ENCODE data around the gene HDAC1.

DNA sequence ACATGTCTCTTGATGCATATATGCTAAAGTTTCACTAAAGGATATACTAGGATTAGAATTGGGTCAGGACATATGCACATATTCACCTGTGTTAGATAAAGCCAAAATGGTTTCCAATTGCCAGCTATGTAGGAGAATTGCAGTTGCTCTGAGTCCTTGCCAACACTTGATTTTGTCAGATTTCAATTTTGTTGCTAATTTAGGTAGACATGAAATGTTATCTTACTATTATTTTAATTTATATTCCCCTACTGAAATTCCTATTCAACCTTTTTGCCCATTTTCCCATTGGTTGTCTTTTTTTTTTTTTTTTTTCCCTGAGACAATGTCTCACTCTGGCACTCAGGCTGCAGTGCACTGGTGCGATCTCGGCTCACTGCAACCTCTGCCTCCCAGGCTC lies 13.4 kb downstream of the HDAC1 start:
- TF ChIP-seq EZH2 (IDR thresholded peaks at IDR 0.05; ENCODE audit: borderline replicate concordance, low read depth, low read length, severe bottlenecking) = no peak
- TF ChIP-seq, protein P1, sequence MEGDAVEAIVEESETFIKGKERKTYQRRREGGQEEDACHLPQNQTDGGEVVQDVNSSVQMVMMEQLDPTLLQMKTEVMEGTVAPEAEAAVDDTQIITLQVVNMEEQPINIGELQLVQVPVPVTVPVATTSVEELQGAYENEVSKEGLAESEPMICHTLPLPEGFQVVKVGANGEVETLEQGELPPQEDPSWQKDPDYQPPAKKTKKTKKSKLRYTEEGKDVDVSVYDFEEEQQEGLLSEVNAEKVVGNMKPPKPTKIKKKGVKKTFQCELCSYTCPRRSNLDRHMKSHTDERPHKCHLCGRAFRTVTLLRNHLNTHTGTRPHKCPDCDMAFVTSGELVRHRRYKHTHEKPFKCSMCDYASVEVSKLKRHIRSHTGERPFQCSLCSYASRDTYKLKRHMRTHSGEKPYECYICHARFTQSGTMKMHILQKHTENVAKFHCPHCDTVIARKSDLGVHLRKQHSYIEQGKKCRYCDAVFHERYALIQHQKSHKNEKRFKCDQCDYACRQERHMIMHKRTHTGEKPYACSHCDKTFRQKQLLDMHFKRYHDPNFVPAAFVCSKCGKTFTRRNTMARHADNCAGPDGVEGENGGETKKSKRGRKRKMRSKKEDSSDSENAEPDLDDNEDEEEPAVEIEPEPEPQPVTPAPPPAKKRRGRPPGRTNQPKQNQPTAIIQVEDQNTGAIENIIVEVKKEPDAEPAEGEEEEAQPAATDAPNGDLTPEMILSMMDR (IDR thresholded peaks at IDR 0.05; ENCODE audit: borderline replicate concordance, extremely low read depth, low read length, poor library complexity, severe bottlenecking) = no peak

Data from DND-41 (cell line).